HepG2 (cell line): ENCODE results near the gene NELFB. TPM values are rescaled to one million over a fixed set of nuclear protein-coding genes. Genes with fewer than 3 reads are reported as not detected.

Experiments
- AGO1 ChIP-seq: fragments of 200-400 bp; formaldehyde crosslinking; IDR thresholded peaks from 2 replicates; pipeline ENCODE4 v1.6.1; 2017; ENCODE audit warnings: mild to moderate bottlenecking, low read depth, low read length, moderate library complexity; ENCODE audit not compliant: poor library complexity, severe bottlenecking
- HOXA3 ChIP-seq: sonication (generic); formaldehyde crosslinking; IDR thresholded peaks from 2 replicates; pipeline ENCODE4 v1.5.0; 2020; ENCODE audit warnings: missing genetic modification reagents
- HOXD1 ChIP-seq: sonication (generic); formaldehyde crosslinking; IDR thresholded peaks from 2 replicates; pipeline ENCODE4 v1.5.0; 2020; ENCODE audit warnings: missing genetic modification reagents
- MBD4 ChIP-seq: IDR thresholded peaks from 2 replicates; pipeline ENCODE4 v1.6.1; 2012; ENCODE audit warnings: low read length, inconsistent platforms, borderline replicate concordance
- NFRKB ChIP-seq: fragments of 450-650 bp; IDR thresholded peaks from 2 replicates; pipeline ENCODE4 v1.6.1; 2017
- RCOR2 ChIP-seq: IDR thresholded peaks from 2 replicates; pipeline ENCODE4 v1.6.1; 2016; ENCODE audit warnings: missing biosample characterization, missing genetic modification reagents
- SP1 ChIP-seq, 2 experiments: fragments of 450-650 bp in 1 of 2; sonication (generic) in 1 of 2; formaldehyde crosslinking in 1 of 2; IDR thresholded peaks; 2 replicates each; pipeline versions ENCODE4 v1.4.0 to v1.6.1; 2016 to 2020; ENCODE audit warnings: missing genetic modification reagents in 1 of 2
- SUZ12 ChIP-seq: fragments of 150-350 bp; IDR thresholded peaks from 2 replicates; pipeline ENCODE4 v1.6.1; 2014; ENCODE audit warnings: low read depth, low read length
- YY1 ChIP-seq: IDR thresholded peaks from 2 replicates; pipeline ENCODE4 v1.6.1; 2011; ENCODE audit warnings: low read length, low read depth, moderate library complexity, mild to moderate bottlenecking; ENCODE audit not compliant: insufficient read depth, insufficient replicate concordance
- ZBTB26 ChIP-seq: IDR thresholded peaks from 2 replicates; pipeline ENCODE4 v1.6.1; 2016; ENCODE audit warnings: missing compliant biosample characterization, missing genetic modification reagents, borderline replicate concordance
- ZNF121 ChIP-seq: sonication (generic); formaldehyde crosslinking; IDR thresholded peaks from 2 replicates; pipeline ENCODE4 v1.5.0; 2020; ENCODE audit warnings: mild to moderate bottlenecking, missing genetic modification reagents
- polyA plus RNA-seq, 8 experiments: library from polyadenylated mRNA; depleted of rRNA in 3 of 8; stranded (reverse) in 7 of 8; unstranded in 1 of 8; fragments of >200 nt; fragmentation: Illumina TruSeq in 4 of 8; extraction: Trizol in 4 of 8; gene quantifications; 2 replicates each; pipeline versions ENCODE4 v1.2.1 to v1.2.3, GENCODE V29; 2011 to 2016; ENCODE audit warnings: low read depth in 4 of 8, missing spikeins in 1 of 8, mixed read lengths in 1 of 8; ENCODE audit not compliant: insufficient read depth in 1 of 8
- total RNA-seq, 5 experiments: library from RNA; depleted of rRNA; stranded (reverse); fragments of >200 nt; fragmentation: Illumina TruSeq; extraction: Trizol; gene quantifications; 2 replicates each; pipeline ENCODE4 v1.2.3, GENCODE V29; 2016; ENCODE audit warnings: low read depth in 1 of 5
- TF ChIP-seq, protein P1 (sequence below): sonication (generic); formaldehyde crosslinking; IDR thresholded peaks from 2 replicates; pipeline ENCODE4 v1.5.0; 2020; ENCODE audit warnings: missing genetic modification reagents, mild to moderate bottlenecking, borderline replicate concordance
- TF ChIP-seq, protein P2 (sequence below): sonication (generic); formaldehyde crosslinking; IDR thresholded peaks from 2 replicates; pipeline ENCODE4 v1.4.0; 2020; ENCODE audit warnings: missing genetic modification reagents, borderline replicate concordance
- TF ChIP-seq, protein P3 (sequence below): sonication (generic); formaldehyde crosslinking; IDR thresholded peaks from 2 replicates; pipeline ENCODE4 v1.4.0; 2020; ENCODE audit warnings: mild to moderate bottlenecking, missing genetic modification reagents

NELFB gene
- total and polyA plus RNA-seq, 2 of the 13 experiments (the other 11 are each of a cell fraction or from before 2014, with no cell fraction given) = 26.5 to 45.8 TPM

DNA sequence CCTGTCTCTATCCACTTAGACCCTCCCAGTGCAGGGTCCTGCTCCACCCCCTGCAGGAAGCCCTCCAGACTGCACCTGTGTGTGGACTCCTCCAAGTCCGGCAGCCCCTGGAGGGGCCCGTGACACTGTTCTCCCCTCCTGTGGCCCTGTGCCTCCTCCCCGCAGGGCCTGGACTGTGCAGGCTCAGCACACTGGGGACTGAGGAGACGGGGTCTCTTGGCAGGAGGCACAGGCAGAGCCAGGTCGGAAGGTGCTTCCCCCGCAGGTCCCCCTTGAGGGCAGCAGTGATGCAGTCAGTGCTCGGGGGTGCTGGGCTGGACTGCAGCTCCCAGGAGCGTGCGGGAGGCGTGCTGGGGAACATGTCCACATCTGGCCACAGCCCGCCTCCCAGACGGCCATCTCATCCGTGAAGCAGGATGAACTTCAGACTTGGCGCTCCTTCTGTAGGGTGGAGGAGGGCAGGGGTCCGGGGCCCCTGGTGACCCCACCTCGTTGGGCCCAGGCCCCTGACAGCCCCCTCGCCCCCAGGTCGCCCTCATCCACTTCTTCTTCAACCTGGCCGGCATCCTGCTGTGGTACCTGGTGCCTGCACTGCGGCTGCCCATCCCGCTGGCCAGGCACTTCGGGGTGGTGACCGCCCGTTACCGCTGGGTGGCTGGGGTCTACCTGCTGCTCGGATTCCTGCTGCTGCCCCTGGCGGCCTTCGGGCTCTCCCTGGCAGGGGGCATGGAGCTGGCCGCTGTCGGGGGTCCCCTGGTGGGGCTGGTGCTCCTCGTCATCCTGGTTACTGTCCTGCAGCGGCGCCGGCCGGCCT is 19.5 kb upstream of the NELFB start (continued):
- TF ChIP-seq ZBTB26 (CRISPR knock-in tag) (peak; percentile 44; the same call in 1 of the 2 replicates), RCOR2 (CRISPR knock-in tag) (no peak), YY1 (no peak), NFRKB (no peak), HOXA3 (CRISPR knock-in tag) (peak; percentile 66; the same call in 1 of the 2 replicates), HOXD1 (CRISPR knock-in tag) (no peak; the same call in 1 of the 2 replicates), AGO1 (no peak), SP1 (IDR thresholded peaks at IDR 0.05) (no peak), SP1 (CRISPR knock-in tag; IDR thresholded peaks at IDR 0.05) (no peak), MBD4 (no peak), ZNF121 (CRISPR knock-in tag) (no peak), SUZ12 (no peak)
- TF ChIP-seq, protein P1, sequence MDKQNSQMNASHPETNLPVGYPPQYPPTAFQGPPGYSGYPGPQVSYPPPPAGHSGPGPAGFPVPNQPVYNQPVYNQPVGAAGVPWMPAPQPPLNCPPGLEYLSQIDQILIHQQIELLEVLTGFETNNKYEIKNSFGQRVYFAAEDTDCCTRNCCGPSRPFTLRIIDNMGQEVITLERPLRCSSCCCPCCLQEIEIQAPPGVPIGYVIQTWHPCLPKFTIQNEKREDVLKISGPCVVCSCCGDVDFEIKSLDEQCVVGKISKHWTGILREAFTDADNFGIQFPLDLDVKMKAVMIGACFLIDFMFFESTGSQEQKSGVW (CRISPR knock-in tag) = no peak
- TF ChIP-seq, protein P2, sequence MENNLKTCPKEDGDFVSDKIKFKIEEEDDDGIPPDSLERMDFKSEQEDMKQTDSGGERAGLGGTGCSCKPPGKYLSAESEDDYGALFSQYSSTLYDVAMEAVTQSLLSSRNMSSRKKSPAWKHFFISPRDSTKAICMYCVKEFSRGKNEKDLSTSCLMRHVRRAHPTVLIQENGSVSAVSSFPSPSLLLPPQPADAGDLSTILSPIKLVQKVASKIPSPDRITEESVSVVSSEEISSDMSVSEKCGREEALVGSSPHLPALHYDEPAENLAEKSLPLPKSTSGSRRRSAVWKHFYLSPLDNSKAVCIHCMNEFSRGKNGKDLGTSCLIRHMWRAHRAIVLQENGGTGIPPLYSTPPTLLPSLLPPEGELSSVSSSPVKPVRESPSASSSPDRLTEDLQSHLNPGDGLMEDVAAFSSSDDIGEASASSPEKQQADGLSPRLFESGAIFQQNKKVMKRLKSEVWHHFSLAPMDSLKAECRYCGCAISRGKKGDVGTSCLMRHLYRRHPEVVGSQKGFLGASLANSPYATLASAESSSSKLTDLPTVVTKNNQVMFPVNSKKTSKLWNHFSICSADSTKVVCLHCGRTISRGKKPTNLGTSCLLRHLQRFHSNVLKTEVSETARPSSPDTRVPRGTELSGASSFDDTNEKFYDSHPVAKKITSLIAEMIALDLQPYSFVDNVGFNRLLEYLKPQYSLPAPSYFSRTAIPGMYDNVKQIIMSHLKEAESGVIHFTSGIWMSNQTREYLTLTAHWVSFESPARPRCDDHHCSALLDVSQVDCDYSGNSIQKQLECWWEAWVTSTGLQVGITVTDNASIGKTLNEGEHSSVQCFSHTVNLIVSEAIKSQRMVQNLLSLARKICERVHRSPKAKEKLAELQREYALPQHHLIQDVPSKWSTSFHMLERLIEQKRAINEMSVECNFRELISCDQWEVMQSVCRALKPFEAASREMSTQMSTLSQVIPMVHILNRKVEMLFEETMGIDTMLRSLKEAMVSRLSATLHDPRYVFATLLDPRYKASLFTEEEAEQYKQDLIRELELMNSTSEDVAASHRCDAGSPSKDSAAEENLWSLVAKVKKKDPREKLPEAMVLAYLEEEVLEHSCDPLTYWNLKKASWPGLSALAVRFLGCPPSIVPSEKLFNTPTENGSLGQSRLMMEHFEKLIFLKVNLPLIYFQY (CRISPR knock-in tag) = no peak
- TF ChIP-seq, protein P3, sequence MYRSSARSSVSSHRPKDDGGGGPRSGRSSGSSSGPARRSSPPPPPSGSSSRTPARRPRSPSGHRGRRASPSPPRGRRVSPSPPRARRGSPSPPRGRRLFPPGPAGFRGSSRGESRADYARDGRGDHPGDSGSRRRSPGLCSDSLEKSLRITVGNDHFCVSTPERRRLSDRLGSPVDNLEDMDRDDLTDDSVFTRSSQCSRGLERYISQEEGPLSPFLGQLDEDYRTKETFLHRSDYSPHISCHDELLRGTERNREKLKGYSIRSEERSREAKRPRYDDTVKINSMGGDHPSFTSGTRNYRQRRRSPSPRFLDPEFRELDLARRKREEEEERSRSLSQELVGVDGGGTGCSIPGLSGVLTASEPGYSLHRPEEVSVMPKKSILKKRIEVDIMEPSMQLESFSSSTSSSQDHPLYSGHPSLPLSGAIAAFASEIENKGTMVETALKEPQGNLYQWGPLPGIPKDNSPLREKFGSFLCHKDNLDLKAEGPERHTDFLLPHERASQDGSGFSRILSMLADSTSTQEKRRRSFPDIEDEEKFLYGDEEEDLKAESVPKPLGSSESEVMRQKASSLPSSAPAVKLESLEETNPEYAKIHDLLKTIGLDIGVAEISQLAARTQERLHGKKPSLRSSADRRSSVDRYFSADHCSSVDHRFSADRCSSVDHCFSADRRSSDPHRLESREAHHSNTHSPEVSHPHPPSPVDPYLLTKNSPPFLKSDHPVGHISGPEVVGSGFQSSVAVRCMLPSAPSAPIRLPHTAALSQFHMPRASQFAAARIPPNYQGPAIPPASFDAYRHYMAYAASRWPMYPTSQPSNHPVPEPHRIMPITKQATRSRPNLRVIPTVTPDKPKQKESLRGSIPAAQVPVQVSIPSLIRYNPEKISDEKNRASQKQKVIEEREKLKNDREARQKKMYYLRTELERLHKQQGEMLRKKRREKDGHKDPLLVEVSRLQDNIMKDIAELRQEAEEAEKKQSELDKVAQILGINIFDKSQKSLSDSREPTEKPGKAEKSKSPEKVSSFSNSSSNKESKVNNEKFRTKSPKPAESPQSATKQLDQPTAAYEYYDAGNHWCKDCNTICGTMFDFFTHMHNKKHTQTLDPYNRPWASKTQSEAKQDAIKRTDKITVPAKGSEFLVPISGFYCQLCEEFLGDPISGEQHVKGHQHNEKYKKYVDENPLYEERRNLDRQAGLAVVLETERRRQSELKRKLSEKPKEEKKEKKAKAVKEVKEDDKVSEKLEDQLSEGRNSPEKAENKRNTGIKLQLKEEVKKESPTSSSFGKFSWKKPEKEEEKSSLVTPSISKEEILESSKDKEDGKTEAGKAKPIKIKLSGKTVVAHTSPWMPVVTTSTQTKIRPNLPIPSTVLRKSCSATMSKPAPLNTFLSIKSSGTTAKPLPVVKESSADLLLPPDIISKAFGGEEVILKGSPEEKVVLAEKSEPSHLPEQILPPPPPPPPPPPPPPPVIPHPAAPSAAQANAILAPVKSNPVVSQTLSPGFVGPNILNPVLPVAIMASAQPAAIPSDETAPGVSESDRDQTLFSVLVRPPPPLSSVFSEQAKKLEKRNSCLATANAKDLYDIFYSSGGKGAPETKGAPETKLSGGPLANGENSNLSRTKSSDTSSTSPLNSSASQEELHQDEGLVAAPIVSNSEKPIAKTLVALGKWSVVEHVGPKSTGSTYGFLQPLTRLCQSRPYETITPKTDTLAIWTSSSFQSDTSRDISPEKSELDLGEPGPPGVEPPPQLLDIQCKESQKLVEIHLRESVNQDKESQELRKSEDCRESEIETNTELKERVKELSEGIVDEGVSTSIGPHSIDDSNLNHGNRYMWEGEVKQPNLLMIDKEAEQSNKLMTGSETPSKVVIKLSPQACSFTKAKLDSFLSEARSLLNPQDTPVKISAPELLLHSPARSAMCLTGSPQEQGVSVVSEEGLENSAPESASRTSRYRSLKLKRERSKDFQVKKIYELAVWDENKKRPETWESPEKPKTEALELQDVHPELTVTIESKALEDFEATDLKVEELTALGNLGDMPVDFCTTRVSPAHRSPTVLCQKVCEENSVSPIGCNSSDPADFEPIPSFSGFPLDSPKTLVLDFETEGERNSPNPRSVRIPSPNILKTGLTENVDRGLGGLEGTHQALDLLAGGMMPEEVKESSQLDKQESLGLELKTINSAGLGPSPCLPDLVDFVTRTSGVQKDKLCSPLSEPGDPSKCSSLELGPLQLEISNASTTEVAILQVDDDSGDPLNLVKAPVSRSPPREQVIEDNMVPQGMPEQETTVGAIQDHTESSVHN (CRISPR knock-in tag) = no peak
